GM19193 (cell line): ENCODE results near the gene CD48.

ENCODE experiments used
- POLR2A ChIP-seq: IDR thresholded peaks from 4 replicates; pipeline ENCODE4 v1.6.1; 2011; ENCODE audit not compliant: insufficient read depth, insufficient read length; ENCODE audit errors: extremely low read depth

The CD48 gene, protein sequence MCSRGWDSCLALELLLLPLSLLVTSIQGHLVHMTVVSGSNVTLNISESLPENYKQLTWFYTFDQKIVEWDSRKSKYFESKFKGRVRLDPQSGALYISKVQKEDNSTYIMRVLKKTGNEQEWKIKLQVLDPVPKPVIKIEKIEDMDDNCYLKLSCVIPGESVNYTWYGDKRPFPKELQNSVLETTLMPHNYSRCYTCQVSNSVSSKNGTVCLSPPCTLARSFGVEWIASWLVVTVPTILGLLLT

DNA sequence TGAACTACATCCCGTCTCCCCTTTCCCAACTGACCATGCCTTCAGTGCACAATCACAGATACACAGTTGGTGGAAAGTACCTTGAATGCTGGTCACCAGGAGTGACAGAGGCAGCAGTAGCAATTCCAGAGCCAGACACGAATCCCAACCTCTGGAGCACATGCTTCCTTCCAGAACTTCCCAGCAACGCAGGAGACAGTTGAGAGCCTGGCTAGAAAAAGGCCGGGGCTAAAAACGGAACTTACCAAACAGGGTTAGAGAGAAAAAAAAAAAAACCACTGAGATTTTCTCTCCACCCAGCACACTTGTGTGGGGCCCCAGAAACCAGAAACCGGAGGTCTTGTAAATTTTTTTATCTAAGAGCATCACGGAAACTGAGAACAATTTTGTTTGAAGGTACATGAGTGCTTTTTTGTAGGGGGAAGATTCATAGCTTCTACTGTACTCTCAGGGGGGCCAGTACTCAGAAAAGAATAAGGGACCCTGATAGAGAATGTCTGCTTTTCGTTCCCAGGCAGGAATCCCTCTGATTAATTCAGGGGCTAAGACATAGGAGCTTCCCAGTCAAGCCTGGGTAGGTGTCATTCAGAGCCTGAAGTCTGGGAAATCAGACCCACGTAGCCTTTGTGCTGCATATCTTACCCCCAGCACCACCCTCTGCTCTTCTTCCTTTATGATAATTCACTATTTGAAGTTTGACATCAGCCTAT lies at the start of gene CD48:
Gene CD48 (minus strand): TSS at position 221 of the 710 bp plus-strand sequence. CDS start 59 bp downstream, at position 162.
- TF ChIP-seq POLR2A: peak; percentile 69

DNA sequence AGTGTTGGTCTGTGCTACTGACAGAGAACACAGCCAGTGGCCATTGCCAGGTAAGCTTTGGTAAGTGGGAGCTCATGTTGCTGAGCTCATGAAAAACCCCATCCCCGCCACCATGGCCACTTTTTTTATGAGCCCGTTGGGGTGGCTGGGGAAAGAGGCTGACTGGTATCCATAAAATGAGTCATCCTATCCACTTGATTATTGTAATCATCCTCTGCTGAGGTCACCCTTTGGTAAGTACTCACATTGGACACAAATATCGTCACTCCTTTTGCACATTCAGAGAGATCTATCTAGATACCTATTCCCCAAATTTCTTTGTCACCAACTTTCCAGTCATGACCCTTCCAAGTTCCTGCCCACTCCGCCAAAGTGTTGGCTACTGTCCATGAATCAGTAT lies 49.4 kb upstream of the CD48 start:
- TF ChIP-seq POLR2A: no peak

DNA sequence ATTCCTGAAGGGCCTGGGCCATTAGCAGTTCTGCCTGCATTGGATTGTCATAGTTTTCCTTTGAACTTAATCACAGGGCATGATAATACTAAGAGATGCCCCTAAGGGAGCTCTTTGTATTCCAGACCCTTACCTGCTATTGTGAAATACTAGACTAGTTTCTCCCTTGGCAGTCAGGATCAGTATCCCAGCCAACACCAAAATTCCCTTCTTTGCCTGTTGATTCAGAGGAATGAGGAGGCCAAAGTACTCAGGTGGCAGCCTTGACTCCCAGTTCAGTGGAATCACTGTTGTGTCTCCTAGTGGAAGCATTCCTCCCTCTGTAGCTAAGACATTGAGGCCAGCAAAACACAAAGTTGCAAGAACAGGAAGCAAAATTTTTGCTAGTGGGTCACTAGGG lies 48.1 kb upstream of the CD48 start:
- no peak for TF ChIP-seq POLR2A

DNA sequence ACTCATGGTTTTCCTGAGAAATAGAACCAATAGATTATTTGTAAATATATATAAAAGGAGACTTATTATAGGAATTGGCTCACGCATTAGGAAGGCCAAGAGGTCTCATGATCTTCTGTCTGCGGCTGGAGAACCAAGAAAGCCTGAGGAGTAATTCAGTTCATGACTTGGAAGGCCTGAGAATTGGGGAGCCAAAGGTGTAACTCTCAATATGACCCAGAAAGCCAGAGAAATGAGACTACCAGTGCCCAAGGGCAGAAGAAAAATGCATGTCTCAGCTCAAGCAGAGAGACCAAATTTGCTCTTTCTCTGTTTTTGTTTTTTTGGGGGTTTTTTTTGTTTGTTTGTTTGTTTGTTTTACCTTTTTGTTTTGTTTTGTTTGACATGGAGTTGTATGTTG lies 46.9 kb upstream of the CD48 start:
- no peak for TF ChIP-seq POLR2A

DNA sequence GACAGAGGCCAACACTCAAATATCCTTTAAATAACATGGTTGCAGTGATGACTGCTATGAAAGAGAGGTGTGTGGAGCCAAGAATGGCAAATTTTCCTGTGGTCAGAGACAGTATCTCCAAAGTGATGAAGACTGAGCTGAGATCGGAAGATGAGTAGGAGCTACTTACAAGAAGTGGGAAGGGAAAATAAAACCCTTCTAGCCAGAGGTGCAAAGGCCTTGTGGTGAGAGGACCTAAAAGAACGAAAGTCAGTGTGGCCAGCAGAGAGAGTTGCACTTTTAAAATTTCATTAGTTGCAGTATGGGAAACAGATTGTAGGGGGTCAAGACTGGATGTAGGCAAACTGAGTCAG lies 45.2 kb upstream of the CD48 start:
- TF ChIP-seq POLR2A: no peak

DNA sequence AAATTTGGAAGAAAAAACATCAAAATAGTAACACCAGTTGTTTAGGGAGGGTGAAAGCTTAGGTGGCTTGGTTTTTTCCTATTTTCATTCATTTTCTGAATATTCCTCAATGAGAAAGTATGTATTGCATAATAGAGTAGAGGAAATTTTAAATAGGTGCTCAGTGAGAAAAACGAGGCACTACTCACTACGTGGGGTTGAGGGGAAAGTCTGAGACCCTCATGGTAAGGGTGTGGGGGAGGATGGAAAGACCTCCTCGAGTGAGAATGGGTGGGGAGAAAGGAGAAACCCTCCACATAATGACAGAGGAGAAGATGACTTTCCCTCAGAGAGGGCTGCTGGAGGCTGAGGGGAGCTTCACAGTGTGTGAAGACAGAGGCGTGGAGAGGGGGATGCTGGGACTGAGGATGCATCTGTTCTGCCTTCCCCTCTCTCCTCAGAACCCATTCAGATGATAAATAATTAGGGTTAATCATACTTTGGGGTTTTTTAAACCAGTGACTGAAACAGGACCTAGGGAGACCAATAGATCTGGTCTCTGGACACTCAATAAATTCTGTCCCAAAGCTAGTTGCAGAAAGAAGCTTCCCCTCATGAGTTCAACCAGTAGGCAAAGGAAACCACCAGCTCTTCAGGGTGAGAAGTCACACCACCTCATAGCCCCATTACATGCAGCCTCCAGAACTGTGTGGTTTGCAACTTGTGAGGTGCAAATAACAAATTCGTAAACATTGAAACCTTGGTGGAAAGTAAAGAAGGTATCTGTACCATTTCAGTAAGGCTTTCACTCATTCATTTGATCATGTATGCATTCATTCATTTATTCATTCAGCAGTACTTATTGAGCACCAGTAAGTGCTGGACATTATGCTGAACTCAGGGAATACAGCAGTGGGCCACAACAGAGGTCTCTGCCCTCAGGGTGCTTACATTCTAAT lies 44.6 kb upstream of the CD48 start:
- peak; percentile 48 for TF ChIP-seq POLR2A

DNA sequence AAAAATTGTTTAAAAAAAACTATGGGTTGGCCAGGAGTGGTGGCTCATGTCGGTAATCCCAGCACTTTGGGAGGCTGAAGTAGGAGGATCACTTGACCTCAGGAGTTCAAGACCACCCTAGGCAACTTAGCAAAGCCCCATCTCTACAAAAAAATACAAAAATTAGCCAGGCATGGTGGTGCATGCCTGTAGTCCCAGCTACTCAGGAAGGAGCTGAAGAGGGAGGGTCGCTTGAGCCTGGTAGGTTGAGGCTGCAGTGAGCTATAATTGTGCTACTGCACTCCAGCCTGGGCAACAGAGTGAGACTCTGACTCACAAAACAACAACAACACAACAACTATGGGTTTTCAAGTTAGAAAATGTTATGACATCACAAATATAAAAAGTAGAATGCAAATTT lies 43.8 kb upstream of the CD48 start:
- TF ChIP-seq POLR2A: no peak

DNA sequence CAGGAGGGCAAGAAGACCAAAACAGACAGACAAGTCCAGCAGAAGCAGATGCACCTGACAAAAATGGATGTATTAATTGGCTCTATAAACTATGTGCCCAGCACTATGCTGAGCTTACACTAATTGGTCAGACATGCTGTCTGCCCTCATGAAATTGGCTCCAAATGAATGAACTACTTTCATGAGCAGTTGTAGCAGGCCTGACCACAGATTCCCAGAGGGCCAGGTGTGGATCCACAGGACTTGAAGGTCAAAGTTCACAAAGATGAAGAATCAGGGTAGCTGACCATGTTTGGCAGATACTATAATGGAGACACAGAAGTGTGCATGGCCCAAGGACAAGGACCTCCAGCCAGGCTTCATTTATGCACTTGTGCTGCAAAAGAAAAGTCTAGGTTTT lies 42.0 kb upstream of the CD48 start:
- no peak for TF ChIP-seq POLR2A

DNA sequence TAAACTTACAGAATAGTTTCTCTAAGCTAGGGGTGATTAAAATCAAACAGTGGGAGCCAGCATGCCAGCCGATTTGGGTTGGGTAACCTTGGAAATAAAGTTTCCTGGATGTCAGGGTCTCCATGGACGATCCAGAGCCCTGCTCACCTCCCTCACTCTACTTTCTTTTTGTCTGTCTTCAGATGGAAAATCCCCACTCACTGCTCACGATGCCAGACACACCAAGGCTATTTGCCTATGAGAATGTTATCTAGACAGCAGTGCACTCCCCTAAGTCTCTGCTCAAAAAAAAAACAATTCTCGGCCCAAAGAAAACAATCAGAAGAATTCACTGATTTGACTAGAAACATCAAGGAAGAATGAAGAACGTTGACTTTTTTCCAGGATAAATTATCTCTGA lies 41.3 kb upstream of the CD48 start:
- TF ChIP-seq POLR2A: no peak

DNA sequence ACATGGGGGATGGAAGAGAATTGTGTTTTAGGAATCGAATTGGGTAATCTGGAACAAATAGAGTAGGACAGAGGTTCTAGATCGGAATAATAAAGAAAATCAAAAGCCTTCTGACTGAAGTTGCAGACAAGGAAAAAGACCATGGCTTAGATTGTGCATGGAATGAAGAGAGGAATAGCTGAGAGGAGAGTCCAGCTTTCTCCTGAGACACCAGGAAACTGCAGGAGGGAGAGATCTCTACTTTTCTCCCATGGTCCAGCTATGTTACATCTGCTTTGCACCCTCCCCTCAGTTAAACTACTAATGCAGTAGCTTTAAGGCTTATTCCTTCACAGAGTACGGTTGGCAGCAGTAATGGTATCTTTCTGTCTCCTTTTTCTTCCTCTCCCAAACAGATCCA lies 40.8 kb upstream of the CD48 start:
- TF ChIP-seq POLR2A: no peak

DNA sequence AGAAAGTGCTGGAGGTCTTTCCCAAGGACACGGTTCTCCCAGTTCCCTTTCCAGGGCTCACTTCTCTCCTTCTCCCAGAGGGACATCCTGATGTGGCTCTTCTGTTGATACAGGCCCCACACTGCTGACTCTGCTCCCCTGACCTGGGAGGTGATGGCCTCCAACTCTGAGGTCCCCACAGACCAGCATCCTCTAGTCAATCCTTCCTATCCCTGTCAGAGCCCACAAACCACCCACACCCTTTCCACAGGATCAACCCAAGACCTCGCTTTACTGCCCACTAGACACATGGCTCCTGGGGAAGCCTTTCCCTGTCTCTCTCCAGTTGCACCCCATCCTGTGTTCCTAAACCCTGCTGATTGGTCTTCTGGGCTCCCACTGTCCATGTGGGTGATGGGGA lies 39.0 kb upstream of the CD48 start:
- peak; percentile 10 for TF ChIP-seq POLR2A

DNA sequence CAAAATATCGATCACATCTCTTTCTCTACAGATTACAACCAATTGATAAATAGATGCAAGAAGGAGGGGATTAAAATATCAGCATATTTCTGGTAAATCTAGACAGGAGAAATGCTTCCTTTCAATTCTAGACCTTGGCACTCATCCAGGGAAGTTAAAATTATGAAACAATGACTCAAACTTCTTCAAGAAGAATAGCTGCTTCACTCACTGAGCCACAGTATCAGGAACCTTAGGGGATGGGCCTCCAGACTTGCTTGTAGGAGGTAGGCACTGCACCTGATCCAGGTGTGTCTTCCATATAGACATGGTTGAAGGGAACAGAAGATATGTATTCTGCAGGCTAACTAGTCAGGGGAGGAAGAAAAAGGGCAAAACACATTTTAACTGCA lies 37.3 kb upstream of the CD48 start:
- TF ChIP-seq POLR2A: no peak

DNA sequence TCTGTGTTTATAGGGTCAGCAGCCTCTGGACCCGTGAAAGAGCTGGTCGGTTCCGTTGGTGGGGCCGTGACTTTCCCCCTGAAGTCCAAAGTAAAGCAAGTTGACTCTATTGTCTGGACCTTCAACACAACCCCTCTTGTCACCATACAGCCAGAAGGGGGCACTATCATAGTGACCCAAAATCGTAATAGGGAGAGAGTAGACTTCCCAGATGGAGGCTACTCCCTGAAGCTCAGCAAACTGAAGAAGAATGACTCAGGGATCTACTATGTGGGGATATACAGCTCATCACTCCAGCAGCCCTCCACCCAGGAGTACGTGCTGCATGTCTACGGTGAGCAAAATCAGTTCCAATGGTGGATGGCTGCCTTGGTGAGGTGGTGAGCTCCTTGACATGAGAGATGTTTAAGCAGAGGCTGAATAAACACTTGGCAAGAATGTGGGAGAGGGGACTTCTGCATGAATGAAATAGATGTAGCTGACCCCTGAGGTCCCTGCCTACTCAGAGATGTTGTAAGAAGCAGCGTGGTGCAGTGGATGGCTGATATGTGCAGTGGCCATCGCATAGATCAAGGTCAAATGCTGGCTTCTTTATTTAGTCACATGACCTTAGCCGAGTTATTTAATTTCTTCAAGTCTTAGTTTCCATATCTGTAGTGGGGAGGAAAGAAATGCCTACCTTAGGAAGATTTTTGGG lies 36.7 kb upstream of the CD48 start:
- TF ChIP-seq POLR2A: no peak

DNA sequence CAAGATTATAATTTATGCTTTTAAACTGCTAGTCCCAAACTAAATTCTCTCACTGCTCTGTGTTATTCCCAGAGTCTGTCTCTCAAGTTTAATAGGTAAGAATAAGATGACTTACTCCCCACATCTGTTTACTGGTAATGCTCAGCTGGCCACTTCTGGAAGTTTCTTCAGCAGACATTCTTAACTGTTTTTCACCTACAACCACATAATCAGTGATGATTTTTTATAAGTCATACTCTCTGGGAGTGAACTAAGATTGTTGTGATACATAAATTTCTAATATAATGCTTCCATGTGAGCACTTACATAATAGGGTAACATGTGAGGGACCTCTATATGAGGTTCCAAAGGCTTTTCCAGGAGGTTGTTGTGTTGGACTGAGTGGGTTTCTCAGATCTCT lies 36.1 kb upstream of the CD48 start:
- no peak for TF ChIP-seq POLR2A
